CD4-positive, alpha-beta T cell treated with Interferon alpha-2 for 1 hour (primary cell): ENCODE measurements around the gene AAMP.

ENCODE experiments used
- DNase-seq, 2 donors: peaks; one replicate each; pipeline ENCODE4 v3.0.0-alpha.2; 2020 to 2022

Gene AAMP

DNA sequence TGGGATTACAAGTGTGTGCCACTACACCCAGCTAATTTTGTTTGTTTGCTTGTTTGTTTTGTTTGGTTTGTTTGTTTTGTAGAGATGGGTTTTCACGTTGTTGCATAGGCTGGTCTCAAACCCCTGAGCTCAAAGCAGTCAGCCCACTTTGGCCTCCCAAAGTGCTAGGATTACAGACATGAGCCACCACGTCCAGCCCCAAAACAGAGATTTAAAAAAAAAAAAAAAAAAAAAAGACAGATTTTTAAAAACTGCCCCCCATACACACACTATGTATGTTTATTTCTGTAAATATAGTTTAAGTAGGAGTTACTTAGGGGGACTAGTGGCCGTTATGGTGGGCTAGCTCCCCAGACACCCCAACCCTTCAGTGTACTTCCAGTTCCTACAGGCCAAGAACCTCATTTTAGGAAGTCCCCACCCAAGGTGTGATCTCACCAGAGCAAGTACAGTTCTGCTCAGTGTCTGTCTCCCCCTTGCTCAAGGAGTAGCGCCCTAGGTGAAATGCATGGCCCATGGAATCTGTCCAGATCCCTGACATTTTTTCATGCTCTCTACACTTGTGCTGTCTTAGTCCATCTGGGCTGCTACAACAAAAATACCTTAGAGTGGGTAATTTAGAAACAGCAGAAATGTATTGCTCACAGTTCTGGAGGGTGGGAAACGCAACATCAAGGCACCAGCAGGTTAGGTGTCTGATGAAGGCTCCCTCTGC, 23.9 kb upstream of the AAMP start:
- DNase-seq: peak in 1 of 2 donors; percentile 21

DNA sequence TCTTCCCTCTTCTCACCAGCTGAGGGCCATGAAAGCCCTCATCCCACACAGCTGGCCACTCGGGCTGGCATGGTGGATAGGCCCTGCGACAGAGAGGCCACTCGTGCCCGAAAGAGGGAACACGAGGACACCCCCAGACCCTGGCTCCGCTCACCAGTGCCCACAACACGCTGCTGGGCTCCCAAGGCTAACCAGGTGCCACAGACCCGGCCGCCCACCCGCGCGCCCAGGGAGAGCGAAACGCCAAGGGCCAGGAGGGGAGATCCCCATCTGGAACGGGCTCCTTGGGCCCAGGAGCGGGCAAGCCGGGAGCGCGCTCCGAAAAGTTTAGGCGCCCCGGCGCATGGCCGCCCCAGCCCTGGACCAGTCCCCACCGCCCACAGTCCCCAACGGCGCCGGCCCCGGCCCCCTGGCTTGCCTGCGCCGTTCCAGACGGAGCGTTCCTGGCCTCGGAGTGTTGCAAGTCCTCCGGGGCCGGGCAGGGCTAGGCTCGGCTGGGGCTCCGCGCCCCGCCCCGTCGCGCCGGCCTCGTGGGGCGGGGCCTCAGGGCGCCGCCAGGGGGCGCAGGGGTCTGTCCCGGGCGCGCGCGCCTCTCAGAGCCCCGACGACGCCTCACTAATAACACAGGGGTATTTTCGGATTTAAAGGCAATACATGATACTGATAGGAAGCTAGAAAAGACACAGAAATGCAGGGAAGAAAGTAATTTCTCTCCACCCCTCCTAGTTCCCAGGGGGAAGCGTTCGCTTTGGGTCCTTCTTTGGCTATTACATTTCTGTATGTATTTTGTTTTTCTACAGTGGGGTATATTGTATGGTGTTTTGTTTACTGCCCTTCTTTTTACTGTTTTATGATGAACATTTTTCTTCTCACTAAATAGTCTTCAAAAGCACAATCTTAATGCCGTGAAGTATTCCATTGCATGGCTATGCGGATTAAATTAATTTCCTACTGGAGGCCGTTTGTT, 22.4 kb upstream of the AAMP start, which contains the start of gene TMBIM1:
Gene TMBIM1 (minus strand): TSS at position 456 of the 967 bp plus-strand sequence. CDS start 10,362 bp downstream, outside the sequence.
- peak; percentile 81 to 88 for DNase-seq

DNA sequence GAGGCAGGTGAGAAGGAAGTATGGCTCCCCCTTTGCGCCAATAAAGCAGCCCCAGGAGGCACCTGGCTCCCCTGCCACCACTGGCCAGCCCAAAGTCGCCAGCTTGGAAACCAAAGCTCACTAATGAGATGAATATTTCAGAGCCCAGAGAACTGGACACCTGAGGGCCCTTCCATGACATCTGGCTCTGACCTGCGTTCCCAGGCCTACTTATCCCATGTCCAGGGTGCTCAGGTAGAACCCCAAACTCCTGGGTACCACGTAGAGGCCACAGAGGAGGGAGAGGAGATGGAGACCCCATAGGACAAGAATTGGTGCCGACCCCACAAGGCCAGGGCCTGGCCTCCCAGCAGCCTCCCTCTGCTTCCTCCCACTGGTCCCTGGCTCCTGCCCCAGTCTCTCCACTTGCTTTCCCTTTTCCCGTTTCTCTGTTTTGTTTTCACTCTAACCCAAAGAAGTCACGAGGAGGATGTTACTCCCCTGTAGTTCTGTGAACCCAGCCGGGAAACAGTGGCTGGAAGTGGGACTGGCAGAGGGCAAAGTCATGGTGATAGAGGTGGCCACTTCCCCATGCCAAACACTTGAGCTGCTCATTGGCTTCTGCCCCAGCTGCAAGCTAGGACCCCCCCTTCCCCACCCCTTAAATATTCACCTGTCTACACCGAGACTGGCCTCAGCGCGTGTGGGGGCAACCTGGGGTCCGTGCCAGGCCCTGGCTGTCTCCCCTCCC, 21.5 kb upstream of the AAMP start:
- peak; percentile 25 to 45 for DNase-seq

- peak; percentile 68 to 82 for DNase-seq
Measured at GRCh38 chr2:218290316-218291261, 20.7 kb upstream of the AAMP start.

DNA sequence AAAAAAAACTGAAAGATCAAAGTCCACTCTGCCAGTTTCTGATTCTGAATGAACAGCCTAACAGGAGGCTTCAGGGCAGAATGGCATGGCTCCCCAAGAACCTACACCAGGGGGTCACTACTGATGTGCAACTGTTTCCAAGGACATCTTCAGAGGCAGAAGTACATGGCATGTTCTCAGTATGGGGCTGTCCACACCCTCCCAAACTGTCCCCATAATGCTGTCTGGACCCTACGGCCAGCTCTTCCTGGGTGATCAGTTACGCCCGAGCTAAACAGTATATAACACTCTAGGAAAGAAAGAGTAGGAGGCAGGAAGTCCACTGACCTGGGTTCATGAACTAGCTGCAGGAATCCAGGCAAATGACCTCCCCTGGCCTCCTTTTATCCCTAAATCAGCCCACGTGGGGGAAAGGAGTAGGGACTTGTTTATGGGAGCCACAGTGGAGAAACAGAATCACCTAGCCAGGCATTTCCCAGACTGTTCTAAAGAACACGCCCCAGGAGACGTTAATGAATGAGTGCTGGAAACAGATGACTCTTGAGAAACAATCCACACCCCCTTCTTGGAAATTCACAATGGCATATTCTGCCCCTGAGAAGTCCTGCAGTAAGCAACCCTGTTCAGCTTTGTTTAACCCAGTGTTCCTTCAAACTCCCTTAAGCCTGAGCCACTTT, 19.8 kb upstream of the AAMP start:
- no peak for DNase-seq

DNA sequence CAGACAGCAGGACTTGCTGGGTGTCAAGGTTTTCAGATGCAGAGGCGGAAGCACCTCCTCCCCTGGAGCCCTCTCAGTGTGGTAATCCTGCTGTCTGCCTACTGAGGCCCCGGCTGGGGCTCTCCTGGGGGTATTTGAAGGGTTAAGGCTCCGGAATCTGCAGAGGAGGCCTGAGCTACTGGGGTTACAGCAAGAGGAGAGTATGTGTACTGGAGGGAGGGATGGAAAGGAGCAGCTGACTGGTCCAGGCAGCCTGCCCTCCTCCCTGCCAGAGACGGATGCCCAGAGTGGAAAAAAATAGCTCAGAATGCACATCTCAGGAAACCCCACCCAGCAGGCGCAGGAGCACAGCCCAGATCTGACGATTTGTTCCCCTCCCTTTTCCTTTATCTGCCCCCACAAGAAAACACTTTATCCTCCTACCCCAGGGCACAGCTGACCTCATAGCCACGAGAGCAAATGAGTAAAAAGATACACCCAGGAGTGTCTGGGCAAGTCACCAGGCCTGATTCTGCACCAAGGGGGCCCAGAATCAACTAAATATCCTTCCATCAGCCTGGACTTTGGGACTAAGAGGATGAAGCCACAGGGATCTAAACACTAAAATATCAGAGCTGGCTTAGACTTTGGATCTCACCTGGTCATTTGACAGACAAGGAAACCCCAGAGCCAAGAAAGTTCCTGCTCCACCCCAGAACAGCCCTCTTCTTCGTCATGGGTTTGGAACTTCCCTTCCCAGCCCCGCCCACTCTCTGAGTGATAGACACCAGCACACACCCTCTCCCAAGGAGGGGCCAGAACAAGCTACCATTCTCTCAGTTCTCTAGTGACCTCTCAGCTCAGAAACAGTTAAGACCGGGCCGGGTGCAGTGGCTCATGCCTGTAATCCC, 16.9 kb upstream of the AAMP start:
- peak; percentile 89 to 90 for DNase-seq

GRCh38 chr2:218285604-218286003, 15.7 kb upstream of the AAMP start:
- DNase-seq: peak; percentile 16 to 40

GRCh38 chr2:218284106-218284811, 14.3 kb upstream of the AAMP start:
- DNase-seq: peak; percentile 44 to 68

- no peak for DNase-seq
Measured at GRCh38 chr2:218282173-218282991, 12.4 kb upstream of the AAMP start.

GRCh38 chr2:218281449-218281848, 11.5 kb upstream of the AAMP start:
- no peak for DNase-seq

- no peak for DNase-seq
Measured at GRCh38 chr2:218280260-218280870, 10.4 kb upstream of the AAMP start.

DNA sequence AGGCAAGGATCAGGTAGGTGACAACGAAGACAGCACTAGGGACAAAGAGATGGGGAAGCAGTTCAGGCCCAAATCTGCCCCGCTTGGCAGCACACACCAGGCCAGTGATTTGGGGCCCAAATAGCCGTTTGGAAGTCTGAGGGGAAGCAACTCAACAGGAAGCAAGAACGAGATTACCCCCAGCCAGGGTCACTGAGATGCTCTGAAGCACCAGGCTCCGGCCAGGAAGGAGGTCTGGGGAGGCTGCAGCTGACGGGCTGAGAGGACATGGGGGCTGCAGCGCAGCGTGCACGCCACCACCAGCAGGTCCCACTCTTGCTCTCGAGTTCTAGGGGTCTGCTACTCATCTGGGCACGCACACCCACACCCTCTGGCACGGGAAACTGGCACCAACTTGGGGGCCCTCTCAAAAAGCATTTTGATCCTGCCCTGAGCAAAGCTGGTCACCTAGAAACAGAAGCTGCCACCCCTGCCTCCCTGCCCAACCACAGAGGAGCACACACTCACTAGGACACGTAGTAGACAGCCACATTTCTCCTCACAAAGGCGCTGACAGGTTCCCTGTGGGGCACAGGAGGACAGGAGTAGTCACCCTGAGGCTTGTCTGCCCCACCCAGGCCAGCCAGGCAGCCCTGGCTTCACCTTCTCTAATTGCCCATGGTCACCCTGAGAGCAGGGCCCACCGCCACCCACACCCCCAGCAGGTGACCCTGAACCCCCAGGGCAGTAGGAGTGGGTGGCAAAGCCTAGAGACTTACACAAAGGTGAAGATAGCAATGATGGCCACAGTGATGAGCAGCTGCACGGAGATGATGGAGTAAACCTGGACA, 8.8 kb upstream of the AAMP start:
- DNase-seq: no peak

- DNase-seq: no peak
Measured at GRCh38 chr2:218277921-218278320, 8.0 kb upstream of the AAMP start.

DNA sequence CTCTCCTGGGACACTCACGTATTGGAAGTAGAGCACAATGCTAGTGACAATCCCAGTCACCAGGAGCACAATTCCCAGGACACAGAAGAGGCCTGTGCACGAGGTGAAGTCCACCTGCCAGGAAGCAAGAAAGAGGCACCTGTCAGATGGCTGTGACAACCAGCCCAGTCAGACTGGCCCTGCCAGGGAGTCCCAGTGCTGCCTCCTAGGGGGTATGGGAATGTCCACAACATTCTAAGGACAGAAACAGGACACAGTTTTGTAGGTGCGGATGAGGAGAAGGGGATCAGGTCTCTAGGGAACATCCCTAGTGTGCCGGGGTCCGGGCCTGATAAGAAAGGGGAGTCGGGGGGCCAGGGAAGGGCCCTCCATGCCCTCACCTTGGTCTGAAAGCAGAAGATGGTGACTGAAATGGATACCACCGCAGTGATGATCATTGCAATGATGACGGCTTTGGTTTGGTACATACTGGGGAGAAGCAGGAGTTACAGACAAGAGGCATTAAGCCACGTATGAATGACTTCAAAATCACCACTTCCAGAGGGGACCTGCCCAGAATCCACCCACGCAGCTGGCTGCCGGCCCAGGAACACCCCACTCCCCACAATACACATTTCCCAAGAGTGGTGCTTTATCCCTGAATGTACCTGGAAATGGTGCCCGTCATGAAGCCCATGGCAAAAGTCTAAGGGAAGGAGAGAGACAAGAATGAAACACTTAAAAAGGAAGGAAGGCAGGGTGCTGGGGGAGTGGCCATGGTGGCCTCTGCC, 7.2 kb upstream of the AAMP start:
- no peak for DNase-seq

DNA sequence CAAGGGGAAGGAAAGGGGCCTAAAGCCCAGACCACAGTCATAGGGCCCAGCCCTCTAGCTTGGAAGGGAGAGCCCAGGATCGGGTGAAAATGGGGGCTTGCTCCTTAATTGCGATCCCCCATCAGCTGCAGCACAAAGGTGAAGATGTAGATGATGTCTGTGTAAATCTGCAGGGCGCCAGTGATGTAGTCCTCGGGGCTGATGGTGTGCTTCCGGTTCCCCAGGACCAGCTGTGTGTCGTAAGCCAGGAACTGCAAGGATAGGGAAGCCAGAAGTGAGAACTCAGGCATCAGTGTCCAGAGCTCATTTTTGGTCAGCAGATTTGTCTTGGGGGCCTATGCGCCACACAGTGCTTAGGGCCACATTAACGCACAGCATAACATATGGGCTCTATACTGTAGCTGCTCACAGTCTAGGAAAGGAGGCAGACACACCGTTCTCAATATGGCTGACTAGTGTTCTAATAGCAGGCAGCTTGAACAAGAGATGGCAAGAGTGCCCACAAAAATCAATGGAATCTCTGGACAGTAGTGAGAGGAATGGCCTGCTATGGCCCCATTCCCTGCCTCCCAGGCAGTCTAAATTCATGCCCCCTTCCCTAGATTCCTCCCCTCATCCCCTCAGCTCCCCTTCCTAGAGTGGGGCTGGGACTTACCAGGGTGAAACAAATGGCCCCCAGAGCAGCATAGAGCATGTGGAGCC, 5.6 kb upstream of the AAMP start:
- no peak for DNase-seq

- DNase-seq: no peak
Measured at GRCh38 chr2:218274586-218274985, 4.6 kb upstream of the AAMP start.
